Kidney (tissue), 14 donors: ENCODE results near the gene MACC1. TPM values are rescaled to one million over a fixed set of nuclear protein-coding genes. Genes with fewer than 3 reads are reported as not detected.

Experiments
- DNase-seq, 5 donors: peaks; one replicate each; pipeline ENCODE4 v3.0.0-alpha.2; 2013 to 2020
- FAIRE-seq: peaks from 2 replicates; lab custom pipeline; 2012; peaks lifted over from hg19 to GRCh38; lab: Jason Lieb, UNC
- H3K27ac ChIP-seq, 2 donors: one replicate each; pipeline ENCODE4 v1.7.0; 2013; ENCODE audit warnings: low read depth in 2 of 2, low read length in 2 of 2, inconsistent platforms in 1 of 2
- H3K27me3 ChIP-seq: one replicate; pipeline ENCODE4 v1.7.1; 2013; ENCODE audit warnings: low read length, inconsistent platforms; ENCODE audit not compliant: control insufficient read depth, insufficient read depth
- H3K36me3 ChIP-seq, 3 donors: one replicate each; pipeline versions ENCODE4 v1.7.0 to v1.7.1; 2013; ENCODE audit warnings: low read length in 3 of 3, control low read depth in 1 of 3, inconsistent platforms in 1 of 3; ENCODE audit not compliant: insufficient read depth in 3 of 3, control insufficient read depth in 2 of 3
- H3K4me1 ChIP-seq, 3 donors: one replicate each; pipeline versions ENCODE4 v1.7.0 to v1.7.1; 2013; ENCODE audit warnings: low read length in 3 of 3, inconsistent platforms in 1 of 3, low read depth in 1 of 3; ENCODE audit not compliant: control insufficient read depth in 2 of 3, insufficient read depth in 2 of 3
- H3K4me3 ChIP-seq, 3 donors: one replicate each; pipeline versions ENCODE4 v1.7.0 to v1.8.1; 2013; ENCODE audit warnings: low read length in 3 of 3, control low read depth in 1 of 3, inconsistent platforms in 1 of 3
- H3K9ac ChIP-seq, 3 donors: one replicate each; pipeline versions ENCODE4 v1.7.0 to v1.7.1; 2013; ENCODE audit warnings: low read length in 3 of 3, control low read depth in 1 of 3, inconsistent platforms in 1 of 3
- H3K9me3 ChIP-seq, 3 donors: one replicate each; pipeline versions ENCODE4 v1.7.0 to v1.7.1; 2013; ENCODE audit warnings: low read length in 3 of 3, control low read depth in 1 of 3, inconsistent platforms in 1 of 3; ENCODE audit not compliant: control insufficient read depth in 2 of 3, insufficient read depth in 1 of 3
- CTCF ChIP-seq: IDR thresholded peaks from 3 replicates; pipeline ENCODE4 v1.5.1; 2012; ENCODE audit warnings: mild to moderate bottlenecking, moderate library complexity, borderline replicate concordance; ENCODE audit not compliant: insufficient read depth; ENCODE audit errors: extremely low read depth
- intact Hi-C: fragments of 100-400 bp; cut with DNase I; formaldehyde crosslinking; loops from one replicate; pipeline ENCODE4 v1.11.1; 2022
- polyA plus RNA-seq: library from polyadenylated mRNA; stranded (reverse); fragments of 350-450 nt; fragmentation: Illumina TruSeq; extraction: RNeasy Lipid Tissue Mini Kit (QIAGEN cat#74804); gene quantifications from one replicate; pipeline ENCODE4 v1.2.3, GENCODE V29; 2014; ENCODE audit warnings: low read depth, low replicate concordance; ENCODE audit not compliant: insufficient read depth
- total RNA-seq: library from RNA; stranded (reverse); fragmentation: NEBNext Ultra II Directional; extraction: Animal tissue kit (Norgen Biotek cat#: 25700); gene quantifications from one replicate; pipeline ENCODE4 v1.2.1, GENCODE V29; 2021
- donor health status: control.
- donor health status: control.
- donor health status: control.
- donor health status: control.
- donor health status: control.
- donor health status: DM: yes; HTN: yes; CAD: no.
- donor health status: Normal renal cell carcinoma (clear cell type).

MACC1 gene
- total and polyA plus RNA-seq, 2 donors from 2014 or later = 3.7 to 72.6 TPM

- DNase-seq (no peak), FAIRE-seq (no peak)
- Histone ChIP-seq H3K27me3 (no peaks in the 10 kb centered on the region), H3K9ac (no peak overlapping the region), H3K36me3 (no peaks in the 10 kb centered on the region), H3K4me3 (no peak overlapping the region), H3K27ac (no peak overlapping the region), H3K4me1 (peaks cover 0 to 25% (median 2%) of the 10 kb centered on the region in 3 donors), H3K9me3 (no peaks in the 10 kb centered on the region)
- intact Hi-C loops = no loop called here
- no peak for TF ChIP-seq CTCF
Measured at GRCh38 chr7:20223356-20223755, 6.2 kb upstream of the MACC1 start.

DNA sequence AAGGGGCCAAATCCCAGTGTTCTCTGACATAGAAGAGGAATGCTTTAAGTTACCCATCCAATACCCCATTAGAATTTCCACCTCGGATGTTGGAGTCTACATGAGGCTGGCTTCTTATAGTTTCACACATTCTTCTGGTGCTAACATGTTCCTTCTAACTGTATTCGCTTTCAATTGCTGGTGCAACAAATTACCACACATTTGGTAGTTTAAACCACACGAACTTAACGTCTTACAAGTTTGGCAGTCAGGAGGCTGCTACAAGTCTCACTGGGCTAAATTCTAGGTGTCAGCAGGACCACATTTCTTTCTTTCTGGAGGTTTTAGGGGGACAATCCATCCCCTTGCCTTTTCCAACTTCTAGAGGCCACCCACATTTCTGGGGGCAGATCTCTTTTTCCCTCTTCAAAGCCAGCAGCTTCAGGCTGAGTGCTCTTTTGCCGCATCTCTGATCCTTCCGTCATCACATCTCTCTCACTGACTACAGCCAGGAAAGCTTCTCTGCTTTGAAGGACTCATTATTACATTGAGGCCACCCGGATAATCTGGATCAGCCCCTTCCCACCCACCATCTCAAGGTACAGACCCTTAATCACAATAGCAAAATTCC is 5.1 kb upstream of the MACC1 start:
- FAIRE-seq (no peak), DNase-seq (no peak)
- Histone ChIP-seq H3K27me3 (no peaks in the 10 kb centered on the region), H3K27ac (no peak overlapping the region), H3K4me1 (peaks cover 0 to 29% (median 2%) of the 10 kb centered on the region in 3 donors), H3K9me3 (no peaks in the 10 kb centered on the region), H3K36me3 (no peaks in the 10 kb centered on the region), H3K9ac (no peak overlapping the region), H3K4me3 (no peak overlapping the region)
- intact Hi-C loops = no loop called here
- no peak for TF ChIP-seq CTCF

GRCh38 chr7:20220921-20221547 is 3.9 kb upstream of the MACC1 start:
- H3K27ac ChIP-seq = peak overlapping the region; percentile 40 to 68
- H3K36me3 ChIP-seq = no peaks in the 10 kb centered on the region
- no peak overlapping the region for H3K4me3 ChIP-seq
- no peaks in the 10 kb centered on the region for H3K27me3 ChIP-seq
- DNase-seq = no peak
- intact Hi-C loops = no loop called here
- no peaks in the 10 kb centered on the region for H3K9me3 ChIP-seq
- FAIRE-seq = peak; percentile 49
- H3K4me1 ChIP-seq = peaks cover 0 to 29% (median 2%) of the 10 kb centered on the region in 3 donors
- no peak overlapping the region for H3K9ac ChIP-seq
- no peak for TF ChIP-seq CTCF
